HepG2 (cell line): ENCODE data around the gene PRKAR1A. TPM values are rescaled to one million over a fixed set of nuclear protein-coding genes. Genes with fewer than 3 reads are reported as not detected.

ENCODE experiments used
- ATAC-seq: fragments of 200-7000 bp; cut with Tn5 transposase; 3 replicates; pipeline ENCODE4 v1.9.1; 2020; ENCODE audit warnings: mild to moderate bottlenecking, moderate library complexity
- BruUV-seq: library from RNA; stranded (reverse); fragments of 400-500 nt; replicated peaks from 2 replicates; lab custom pipeline; 2021; lab: Mats Ljungman, UMichigan
- CTCF ChIA-PET: fragments of 300-600 bp; formaldehyde crosslinking; extraction: SDS; loops from one replicate; lab custom pipeline; 2021; ENCODE audit warnings: low total read pairs, inconsistent platforms, low intra/inter-chr PET ratio; lab: Yijun Ruan, JAX
- POLR2A ChIA-PET: fragments of 350-600 bp; sonication (Branson Sonifier 250); formaldehyde crosslinking; loops from one replicate; lab custom pipeline; 2020; ENCODE audit warnings: antibody characterized with exemption, inconsistent platforms; lab: Yijun Ruan, JAX
- DNase-seq: peaks from one replicate; pipeline ENCODE4 v3.0.0-alpha.2; 2015; ENCODE audit warnings: low spot score
- FAIRE-seq: peaks from 3 replicates; lab custom pipeline; 2011; peaks lifted over from hg19 to GRCh38; lab: Jason Lieb, UNC
- H2AFZ ChIP-seq: one replicate; pipeline ENCODE4 v1.6.1; 2011; ENCODE audit warnings: low read length, inconsistent platforms
- H3K27ac ChIP-seq: fragments of 300-600 bp; 3 replicates; pipeline ENCODE4 v1.8.0; 2011; ENCODE audit warnings: mixed run types, mild to moderate bottlenecking, mixed read lengths, low read length, inconsistent platforms; ENCODE audit not compliant: insufficient read depth; ENCODE audit errors: extremely low read length
- H3K27me3 ChIP-seq, 2 experiments: fragments of 200-600 bp in 1 of 2; 2 replicates in 1 of 2; 3 replicates in 1 of 2; pipeline versions ENCODE4 v1.6.0 to v1.8.0; 2011; ENCODE audit warnings: low read length in 2 of 2, mild to moderate bottlenecking in 2 of 2, moderate library complexity in 2 of 2, inconsistent platforms in 1 of 2; ENCODE audit not compliant: insufficient read depth in 2 of 2, control insufficient read depth in 1 of 2
- H3K36me3 ChIP-seq, 2 experiments: fragments of 200-600 bp in 1 of 2; replicated peaks in 1 of 2; 2 replicates in 1 of 2; 3 replicates in 1 of 2; pipeline versions ENCODE4 v1.5.1 to v1.8.0; 2011; ENCODE audit warnings: low read length in 2 of 2, inconsistent platforms in 1 of 2; ENCODE audit not compliant: insufficient read depth in 2 of 2, control insufficient read depth in 1 of 2
- H3K4me1 ChIP-seq: 2 replicates; pipeline ENCODE4 v1.5.1; 2012; ENCODE audit warnings: low read length, inconsistent platforms; ENCODE audit not compliant: insufficient read depth
- H3K4me2 ChIP-seq: 2 replicates; pipeline ENCODE4 v1.6.0; 2011; ENCODE audit warnings: low read depth, low read length, inconsistent platforms
- H3K4me3 ChIP-seq, 3 experiments: fragments of 200-600 bp in 1 of 3; sonication (generic), shearing (Covaris generic) in 1 of 3; replicated peaks in 1 of 3; 2 replicates each; pipeline ENCODE4 v1.5.1; 2011 to 2016; ENCODE audit warnings: low read length in 3 of 3, inconsistent platforms in 2 of 3, low read depth in 2 of 3, mild to moderate bottlenecking in 2 of 3, control low read depth in 1 of 3, mixed read lengths in 1 of 3; ENCODE audit not compliant: insufficient read depth in 1 of 3
- H3K79me2 ChIP-seq: one replicate; pipeline ENCODE4 v1.6.1; 2011; ENCODE audit warnings: low read length, inconsistent platforms; ENCODE audit not compliant: insufficient read depth
- H3K9ac ChIP-seq: 2 replicates; pipeline ENCODE4 v1.6.0; 2011; ENCODE audit warnings: mild to moderate bottlenecking, low read depth, low read length, inconsistent platforms; ENCODE audit not compliant: insufficient read depth
- H3K9me3 ChIP-seq: 2 replicates; pipeline ENCODE4 v1.5.1; 2012; ENCODE audit warnings: mild to moderate bottlenecking, low read length
- H4K20me1 ChIP-seq: 2 replicates; pipeline ENCODE4 v1.6.0; 2011; ENCODE audit warnings: inconsistent platforms, mild to moderate bottlenecking, low read length, moderate library complexity; ENCODE audit not compliant: insufficient read depth
- BRCA1 ChIP-seq: sonication (generic); formaldehyde crosslinking; IDR thresholded peaks from 2 replicates; pipeline ENCODE4 v1.4.0; 2020; ENCODE audit warnings: missing genetic modification reagents
- ELF3 ChIP-seq: IDR thresholded peaks from 2 replicates; pipeline ENCODE4 v1.6.1; 2016; ENCODE audit warnings: missing genetic modification reagents, missing compliant biosample characterization
- IRF1 ChIP-seq: sonication (generic); formaldehyde crosslinking; IDR thresholded peaks from 2 replicates; pipeline ENCODE4 v1.4.0; 2020; ENCODE audit warnings: low read depth, mild to moderate bottlenecking, missing genetic modification reagents
- MATR3 ChIP-seq: sonication (generic); formaldehyde crosslinking; IDR thresholded peaks from 2 replicates; pipeline ENCODE4 v1.4.0; 2020; ENCODE audit warnings: missing genetic modification reagents
- MYC ChIP-seq: sonication (generic); formaldehyde crosslinking; IDR thresholded peaks from 2 replicates; pipeline ENCODE4 v1.9.0; 2021; ENCODE audit warnings: missing genetic modification reagents, borderline replicate concordance
- NCOA5 ChIP-seq: sonication (generic); formaldehyde crosslinking; IDR thresholded peaks from 2 replicates; pipeline ENCODE4 v1.4.0; 2020; ENCODE audit warnings: missing genetic modification reagents
- NRL ChIP-seq: sonication (generic); formaldehyde crosslinking; IDR thresholded peaks from 2 replicates; pipeline ENCODE4 v1.5.0; 2020; ENCODE audit warnings: missing genetic modification reagents, mild to moderate bottlenecking, moderate library complexity, borderline replicate concordance
- PCBP1 ChIP-seq: fragments of 200-400 bp; formaldehyde crosslinking; IDR thresholded peaks from 2 replicates; pipeline ENCODE4 v1.6.1; 2017; ENCODE audit warnings: mild to moderate bottlenecking, low read depth, low read length, borderline replicate concordance
- REXO4 ChIP-seq: sonication (generic); formaldehyde crosslinking; IDR thresholded peaks from 2 replicates; pipeline ENCODE4 v1.8.0; 2022; ENCODE audit warnings: missing genetic modification reagents, mild to moderate bottlenecking, borderline replicate concordance
- ZFP36L1 ChIP-seq: sonication (generic); formaldehyde crosslinking; IDR thresholded peaks from 2 replicates; pipeline ENCODE4 v1.8.0; 2022; ENCODE audit warnings: mild to moderate bottlenecking, missing genetic modification reagents, moderate library complexity
- ZFP90 ChIP-seq: sonication (generic); formaldehyde crosslinking; IDR thresholded peaks from 2 replicates; pipeline ENCODE4 v1.8.0; 2022; ENCODE audit warnings: missing genetic modification reagents, mild to moderate bottlenecking, inconsistent platforms, borderline replicate concordance
- ZNF550 ChIP-seq: sonication (generic); formaldehyde crosslinking; IDR thresholded peaks from 2 replicates; pipeline ENCODE4 v1.4.0; 2020; ENCODE audit warnings: mild to moderate bottlenecking, missing genetic modification reagents, borderline replicate concordance
- ZNF576 ChIP-seq: sonication (generic); formaldehyde crosslinking; IDR thresholded peaks from 2 replicates; pipeline ENCODE4 v1.4.0; 2020; ENCODE audit warnings: mild to moderate bottlenecking, missing genetic modification reagents
- ZNF615 ChIP-seq: sonication (generic); formaldehyde crosslinking; IDR thresholded peaks from 2 replicates; pipeline ENCODE4 v1.5.0; 2020; ENCODE audit warnings: mild to moderate bottlenecking, missing genetic modification reagents, borderline replicate concordance
- ZNF652 ChIP-seq: IDR thresholded peaks from 2 replicates; pipeline ENCODE4 v1.6.1; 2016; ENCODE audit warnings: low read depth, borderline replicate concordance
- ZNF790 ChIP-seq: sonication (generic); formaldehyde crosslinking; IDR thresholded peaks from 2 replicates; pipeline ENCODE4 v1.8.0; 2022; ENCODE audit warnings: missing genetic modification reagents, mild to moderate bottlenecking, borderline replicate concordance
- WGBS: methylation state at CpG from one replicate; pipeline ENCODE4 v1.1.6; 2017; ENCODE audit warnings: low lambda C conversion rate; 5-methylcytosine and 5-hydroxymethylcytosine counted together
- in situ Hi-C: cut with HindIII; loops from 2 replicates; pipeline ENCODE4 v1.10.0; 2017; ENCODE audit warnings: low pct_unique_long_range_greater_than_20kb; ENCODE audit not compliant: extremely low pct_ligation_motif_present
- intact Hi-C: fragments of 100-400 bp; cut with micrococcal nuclease; formaldehyde crosslinking; loops from one replicate; pipeline ENCODE4 v1.10.0; 2022; ENCODE audit not compliant: unreplicated experiment
- polyA plus RNA-seq, 8 experiments: library from polyadenylated mRNA; depleted of rRNA in 3 of 8; stranded (reverse) in 7 of 8; unstranded in 1 of 8; fragments of >200 nt; fragmentation: Illumina TruSeq in 4 of 8; extraction: Trizol in 4 of 8; gene quantifications; 2 replicates each; pipeline versions ENCODE4 v1.2.1 to v1.2.3, GENCODE V29; 2011 to 2016; ENCODE audit warnings: low read depth in 4 of 8, missing spikeins in 1 of 8, mixed read lengths in 1 of 8; ENCODE audit not compliant: insufficient read depth in 1 of 8
- total RNA-seq, 5 experiments: library from RNA; depleted of rRNA; stranded (reverse); fragments of >200 nt; fragmentation: Illumina TruSeq; extraction: Trizol; gene quantifications; 2 replicates each; pipeline ENCODE4 v1.2.3, GENCODE V29; 2016; ENCODE audit warnings: low read depth in 1 of 5

PRKAR1A gene
- total and polyA plus RNA-seq, 2 of the 13 experiments (the other 11 are each of a cell fraction or from before 2014, with no cell fraction given): 265 to 266 TPM

GRCh38 chr17:68531252-68531651 lies 19.0 kb downstream of the PRKAR1A start (continued):
- TF ChIP-seq IRF1 (CRISPR knock-in tag): no peak
- TF ChIP-seq ZNF550 (CRISPR knock-in tag): no peak
- no peak for TF ChIP-seq ZNF576 (CRISPR knock-in tag)
- TF ChIP-seq ZFP36L1 (CRISPR knock-in tag): no peak
- TF ChIP-seq PCBP1: no peak
- no peak for TF ChIP-seq ZNF790 (CRISPR knock-in tag)
- TF ChIP-seq, all 625 proteins: peak for 0

GRCh38 chr17:68532826-68533225 lies 20.6 kb downstream of the PRKAR1A start:
- Histone ChIP-seq H3K4me2 (no peak overlapping the region), H3K27ac (no peak overlapping the region), H3K36me3 (peaks cover 25 to 68% of the 10 kb centered on the region in 2 experiments), H3K9ac (no peak overlapping the region), H3K27me3 (no peaks in the 10 kb centered on the region), H3K9me3 (no peaks in the 10 kb centered on the region), H3K4me1 (peaks cover 18% of the 10 kb centered on the region), H3K79me2 (no peaks in the 10 kb centered on the region), H3K4me3 (no peak overlapping the region), H2AFZ (no peak overlapping the region), H4K20me1 (no peaks in the 10 kb centered on the region)
- in situ Hi-C loops: no loop called here
- CTCF ChIA-PET: no interaction called here
- intact Hi-C loops: loop anchor here (5.0 kb wide), 1 partner anchor 714 kb away; no protein-coding TSS in a partner anchor
- 91% methylated on average over 3 of the region's 3 CpGs for WGBS
- FAIRE-seq: no peak
- TF ChIP-seq ELF3 (CRISPR knock-in tag): no peak
- TF ChIP-seq ZNF615 (CRISPR knock-in tag): no peak
- TF ChIP-seq ZNF652 (CRISPR knock-in tag): no peak
- TF ChIP-seq BRCA1 (CRISPR knock-in tag): no peak
- no peak for TF ChIP-seq ZFP90 (CRISPR knock-in tag)
- no peak for TF ChIP-seq REXO4 (CRISPR knock-in tag)
- TF ChIP-seq MYC: no peak
- TF ChIP-seq MATR3: no peak
- no peak for TF ChIP-seq NRL (CRISPR knock-in tag)
- TF ChIP-seq NCOA5 (CRISPR knock-in tag): no peak
- POLR2A ChIA-PET: no interaction called here
- no peak for DNase-seq
- no peak for ATAC-seq
- BruUV-seq: no TSS peak
